Activated CD8-positive, alpha-beta memory T cell treated with anti-CD3 and anti-CD28 coated beads, Interleukin-2, amount 50 U/mL, for 1 hour (primary cell): ENCODE results near the gene NPIPB2.
"Not testable (repeated sequence)": the region's sequence is repeated elsewhere in the genome, so short reads cannot be mapped to it uniquely, and the experiment has no call there.

Experiments used
- DNase-seq: peaks from one replicate; pipeline ENCODE4 v3.0.0-alpha.2; 2020; ENCODE audit errors: extremely low read depth

NPIPB2 gene

GRCh38 chr16:11941945-11942344 is at the start of gene NPIPB2:
Gene NPIPB2 (minus strand): TSS chr16:11942045. CDS start chr16:11942045, 0 bp downstream.
- DNase-seq: not testable (repeated sequence)

- no peak for DNase-seq
These were observed 49.0 kb upstream of the NPIPB2 start for GRCh38 chr16:11990702-11991390.

- DNase-seq: no peak
These were observed 46.6 kb upstream of the NPIPB2 start for GRCh38 chr16:11988258-11988978.

- no peak for DNase-seq
These were observed 44.7 kb upstream of the NPIPB2 start for GRCh38 chr16:11986521-11987057.

- no peak for DNase-seq
These were observed 43.4 kb upstream of the NPIPB2 start for GRCh38 chr16:11985250-11985649.

GRCh38 chr16:11980136-11980844 is 38.4 kb upstream of the NPIPB2 start:
- DNase-seq: no peak

GRCh38 chr16:11979013-11979672 is 37.3 kb upstream of the NPIPB2 start:
- DNase-seq: no peak

- no peak for DNase-seq
These were observed 36.2 kb upstream of the NPIPB2 start for GRCh38 chr16:11978080-11978479.

- no peak for DNase-seq
These were observed 35.7 kb upstream of the NPIPB2 start for GRCh38 chr16:11977376-11978041.

GRCh38 chr16:11976850-11977375 is 35.1 kb upstream of the NPIPB2 start:
- no peak for DNase-seq

GRCh38 chr16:11973070-11973469 is 31.2 kb upstream of the NPIPB2 start:
- DNase-seq: no peak

- no peak for DNase-seq
These were observed 30.3 kb upstream of the NPIPB2 start for GRCh38 chr16:11972128-11972527.

- not testable (repeated sequence) for DNase-seq
These were observed 28.4 kb upstream of the NPIPB2 start for GRCh38 chr16:11970292-11970691.

GRCh38 chr16:11968577-11968976 is 26.7 kb upstream of the NPIPB2 start:
- no peak for DNase-seq

GRCh38 chr16:11967195-11967911 is 25.5 kb upstream of the NPIPB2 start:
- DNase-seq: no peak

GRCh38 chr16:11966173-11966572 is 24.3 kb upstream of the NPIPB2 start:
- no peak for DNase-seq

- DNase-seq: no peak
These were observed 23.1 kb upstream of the NPIPB2 start, which contains the start of gene TNFRSF17 for GRCh38 chr16:11964761-11965551. Gene TNFRSF17 (plus strand): TSS chr16:11965210. CDS start chr16:11965325, 115 bp downstream.

GRCh38 chr16:11963706-11964105 is 21.9 kb upstream of the NPIPB2 start:
- no peak for DNase-seq

GRCh38 chr16:11962978-11963377 is 21.1 kb upstream of the NPIPB2 start:
- not testable (repeated sequence) for DNase-seq
